Measurements from ENCODE around the gene CPN2.

- TF ChIP-seq PATZ1 (CRISPR knock-in tag; IDR thresholded peaks at IDR 0.05; ENCODE audit: borderline replicate concordance) (no peak), ISL1 (CRISPR knock-in tag; IDR thresholded peaks at IDR 0.05) (no peak), GLIS3 (CRISPR knock-in tag; IDR thresholded peaks at IDR 0.05) (no peak), TOX (CRISPR knock-in tag; IDR thresholded peaks at IDR 0.05; ENCODE audit: borderline replicate concordance) (no peak), OSR1 (CRISPR knock-in tag; IDR thresholded peaks at IDR 0.05) (no peak), ZFP30 (CRISPR knock-in tag; IDR thresholded peaks at IDR 0.05) (no peak), ESRRG (CRISPR knock-in tag; IDR thresholded peaks at IDR 0.05) (no peak), ZFP3 (CRISPR knock-in tag; IDR thresholded peaks at IDR 0.05) (no peak), TSHZ2 (CRISPR knock-in tag; IDR thresholded peaks at IDR 0.05) (no peak), RARB (CRISPR knock-in tag; IDR thresholded peaks at IDR 0.05) (no peak), ARNTL (CRISPR knock-in tag; IDR thresholded peaks at IDR 0.05; ENCODE audit: borderline replicate concordance, low read depth) (no peak), CREB5 (CRISPR knock-in tag; IDR thresholded peaks at IDR 0.05; ENCODE audit: low read depth) (no peak)
These were observed 23.0 kb downstream of the CPN2 start for GRCh38 chr3:194328053-194328657.
